ENCODE measurements around the gene ADAM22.

DNA sequence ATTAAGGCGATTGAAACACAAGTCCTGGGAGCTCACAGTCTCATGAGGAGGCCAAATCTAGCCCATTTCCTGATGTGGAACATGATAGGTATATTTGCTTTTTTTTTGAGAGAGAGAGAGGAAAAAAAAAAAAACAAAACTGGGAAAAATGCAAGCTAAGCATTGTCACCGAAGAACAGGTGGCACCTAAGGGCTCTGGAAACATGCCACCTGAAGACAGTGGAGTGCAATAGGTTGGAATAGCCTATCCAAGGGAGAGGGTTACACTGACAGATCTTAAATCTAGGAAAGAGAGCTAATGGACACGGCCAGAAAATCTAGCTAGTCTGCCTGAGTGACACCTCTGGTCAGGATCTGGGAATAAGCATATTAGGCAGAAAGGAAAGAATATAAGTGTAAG is 175.6 kb downstream of the ADAM22 start:
- TF ChIP-seq, protein P1, sequence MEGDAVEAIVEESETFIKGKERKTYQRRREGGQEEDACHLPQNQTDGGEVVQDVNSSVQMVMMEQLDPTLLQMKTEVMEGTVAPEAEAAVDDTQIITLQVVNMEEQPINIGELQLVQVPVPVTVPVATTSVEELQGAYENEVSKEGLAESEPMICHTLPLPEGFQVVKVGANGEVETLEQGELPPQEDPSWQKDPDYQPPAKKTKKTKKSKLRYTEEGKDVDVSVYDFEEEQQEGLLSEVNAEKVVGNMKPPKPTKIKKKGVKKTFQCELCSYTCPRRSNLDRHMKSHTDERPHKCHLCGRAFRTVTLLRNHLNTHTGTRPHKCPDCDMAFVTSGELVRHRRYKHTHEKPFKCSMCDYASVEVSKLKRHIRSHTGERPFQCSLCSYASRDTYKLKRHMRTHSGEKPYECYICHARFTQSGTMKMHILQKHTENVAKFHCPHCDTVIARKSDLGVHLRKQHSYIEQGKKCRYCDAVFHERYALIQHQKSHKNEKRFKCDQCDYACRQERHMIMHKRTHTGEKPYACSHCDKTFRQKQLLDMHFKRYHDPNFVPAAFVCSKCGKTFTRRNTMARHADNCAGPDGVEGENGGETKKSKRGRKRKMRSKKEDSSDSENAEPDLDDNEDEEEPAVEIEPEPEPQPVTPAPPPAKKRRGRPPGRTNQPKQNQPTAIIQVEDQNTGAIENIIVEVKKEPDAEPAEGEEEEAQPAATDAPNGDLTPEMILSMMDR (conservative IDR thresholded peaks at IDR 0.05; ENCODE audit: low read depth, low read length) = no peak
- TF ChIP-seq POLR2A (IDR thresholded peaks at IDR 0.05; ENCODE audit: low read depth, low read length) (no peak), RCOR1 (IDR thresholded peaks at IDR 0.05; ENCODE audit: insufficient replicate concordance, low read length) (no peak), RFX5 (IDR thresholded peaks at IDR 0.05; ENCODE audit: low read depth, low read length) (no peak), MXI1 (IDR thresholded peaks at IDR 0.05; ENCODE audit: borderline replicate concordance, low read depth, low read length) (no peak), MAZ (IDR thresholded peaks at IDR 0.05; ENCODE audit: borderline replicate concordance, low read depth, low read length) (no peak)

Data from IMR-90 (cell line).